HG03103 (cell line): Measurements from ENCODE around the gene UQCR10.

Experiments
- ATAC-seq: cut with Tn5 transposase; IDR thresholded peaks from one replicate; pipeline ENCODE4 v1.9.1; 2021; ENCODE audit warnings: low read depth; ENCODE audit not compliant: unreplicated experiment

The UQCR10 gene

DNA sequence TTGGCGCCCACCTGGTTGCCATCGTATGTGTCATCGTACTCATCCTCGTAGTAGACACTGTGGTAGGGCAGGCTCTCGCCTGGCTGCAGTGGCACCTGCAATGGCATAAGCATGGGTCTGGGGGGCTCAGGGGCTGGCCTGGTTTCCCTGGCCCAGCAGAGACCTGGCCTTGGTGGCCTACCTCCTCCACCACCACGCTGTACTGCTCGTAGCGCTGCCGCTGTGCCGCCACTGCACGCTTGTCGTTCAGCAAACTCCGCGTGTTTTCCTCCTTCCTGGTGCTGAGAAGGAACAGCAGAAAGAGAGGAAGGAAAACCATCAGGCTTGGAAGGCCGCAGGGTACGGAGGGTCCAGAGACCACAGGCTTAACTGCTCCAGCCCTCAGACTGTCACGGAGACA lies 26.2 kb downstream of the UQCR10 start:
- no peak for ATAC-seq

DNA sequence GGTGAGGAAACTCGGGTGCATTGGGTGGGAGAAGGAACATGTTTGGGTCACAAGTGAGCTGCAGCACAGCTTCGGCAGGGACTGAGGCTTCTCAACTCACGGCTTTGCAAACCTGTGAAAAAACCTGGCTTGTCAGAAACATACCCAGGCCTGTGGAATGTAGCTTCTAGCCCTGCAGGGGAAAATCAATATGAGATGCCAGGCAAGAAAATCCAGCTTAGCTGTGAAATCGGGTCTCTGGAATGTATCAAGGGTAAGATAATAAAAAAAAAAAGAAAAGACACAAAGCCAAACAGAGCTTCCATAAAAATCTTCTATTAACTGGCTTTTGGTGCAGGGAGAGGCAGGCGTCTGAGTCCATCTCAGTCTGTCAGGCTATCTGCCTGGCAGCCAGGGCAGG lies 28.5 kb downstream of the UQCR10 start:
- ATAC-seq: no peak

DNA sequence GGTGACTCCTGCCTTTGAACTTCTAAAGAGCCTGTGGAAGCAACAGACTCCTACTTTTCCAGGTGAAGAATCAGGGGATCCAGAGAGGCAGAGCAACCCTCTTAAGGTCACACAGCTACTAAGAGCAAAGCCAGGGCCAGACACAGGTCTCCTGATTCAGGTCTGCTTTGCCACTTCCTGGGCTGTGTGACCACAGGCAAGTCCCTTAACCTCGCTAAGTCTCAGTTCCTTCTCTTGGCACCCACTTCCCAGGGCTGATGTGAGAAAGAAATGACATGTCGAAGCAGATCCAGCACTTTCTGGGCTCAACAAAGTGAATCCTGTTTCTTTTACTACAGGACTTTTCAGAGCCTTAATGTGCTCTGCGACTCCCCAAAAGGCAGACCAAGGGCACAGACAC lies 30.2 kb downstream of the UQCR10 start:
- ATAC-seq: no peak

DNA sequence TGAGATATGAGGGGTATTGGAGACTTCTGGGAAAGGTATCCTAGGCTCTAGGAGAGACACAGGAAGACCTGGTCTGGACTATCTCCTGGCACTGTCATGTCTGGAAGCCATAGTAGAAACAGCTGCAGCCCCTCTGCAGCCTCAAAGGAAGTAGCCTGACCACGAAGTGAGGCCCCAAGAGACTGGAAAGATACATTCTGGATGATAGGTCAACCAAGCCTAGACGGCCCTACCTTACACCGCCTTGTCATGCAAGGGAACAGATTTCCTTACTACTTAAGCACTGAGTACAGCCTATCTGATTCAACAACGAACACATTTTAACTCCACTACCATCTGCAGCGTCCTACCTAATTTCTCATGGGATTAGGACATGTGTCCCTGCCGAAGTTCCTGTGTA lies 31.1 kb downstream of the UQCR10 start:
- no peak for ATAC-seq

DNA sequence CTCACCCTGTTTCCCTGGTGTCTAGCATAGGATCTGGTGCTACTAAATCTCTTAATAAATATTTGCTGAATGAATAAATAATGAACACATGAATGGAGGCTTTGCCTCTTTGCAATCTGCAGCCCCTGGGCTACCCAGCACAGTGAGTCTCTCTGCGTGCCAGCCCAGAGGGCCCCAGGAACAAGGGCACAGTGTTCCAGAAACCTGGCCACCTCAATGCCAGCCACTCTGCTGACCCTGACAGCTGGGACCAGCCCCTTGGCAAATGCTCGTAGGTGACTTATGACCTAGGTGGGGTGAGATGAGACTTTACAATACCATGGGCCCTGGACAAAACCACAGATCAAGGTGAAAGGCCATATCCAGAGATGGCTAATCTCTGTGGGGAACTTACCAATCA lies 31.6 kb downstream of the UQCR10 start:
- no peak for ATAC-seq

DNA sequence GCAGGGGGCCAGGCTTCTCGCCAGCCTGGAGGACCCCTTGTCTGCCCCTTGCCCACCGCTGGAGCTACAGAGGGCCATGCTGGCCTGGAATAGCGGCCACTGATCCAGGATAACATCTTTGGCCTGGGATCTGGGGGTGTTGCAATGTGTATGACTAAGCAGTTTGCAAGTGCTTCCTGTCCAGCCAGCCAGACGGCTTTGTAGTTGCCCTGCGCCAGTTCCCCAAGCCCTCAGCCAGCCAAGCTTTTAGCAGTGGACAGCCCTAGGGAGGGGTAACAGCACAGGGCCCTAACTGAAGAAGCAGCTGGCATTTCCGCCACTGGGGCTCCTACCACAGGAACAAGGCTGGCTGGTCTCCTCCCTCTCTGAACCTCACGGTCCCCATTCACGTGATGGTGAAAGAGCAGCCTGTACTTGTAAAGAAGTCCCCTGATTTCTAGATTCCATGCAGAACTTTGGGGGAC lies 32.1 kb downstream of the UQCR10 start:
- ATAC-seq: no peak

DNA sequence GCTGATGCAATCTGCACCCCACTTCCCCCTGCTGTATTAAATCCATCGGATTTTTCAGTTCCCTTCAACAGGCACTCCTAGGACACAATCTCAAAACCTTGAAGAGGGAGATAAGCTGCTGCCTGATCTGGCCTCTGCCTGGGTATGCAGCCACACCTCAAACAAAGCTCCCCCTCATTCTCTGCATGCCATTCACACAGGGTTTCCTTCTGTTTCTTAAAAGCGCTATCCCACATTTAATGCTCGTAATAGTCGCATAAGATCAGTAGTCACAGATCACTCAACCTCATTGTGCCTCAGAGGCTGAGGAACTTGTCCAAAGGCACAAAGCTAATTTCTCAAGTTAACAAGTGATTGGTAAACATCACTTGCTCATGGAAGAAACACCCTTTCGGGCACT lies 34.0 kb downstream of the UQCR10 start:
- no peak for ATAC-seq

DNA sequence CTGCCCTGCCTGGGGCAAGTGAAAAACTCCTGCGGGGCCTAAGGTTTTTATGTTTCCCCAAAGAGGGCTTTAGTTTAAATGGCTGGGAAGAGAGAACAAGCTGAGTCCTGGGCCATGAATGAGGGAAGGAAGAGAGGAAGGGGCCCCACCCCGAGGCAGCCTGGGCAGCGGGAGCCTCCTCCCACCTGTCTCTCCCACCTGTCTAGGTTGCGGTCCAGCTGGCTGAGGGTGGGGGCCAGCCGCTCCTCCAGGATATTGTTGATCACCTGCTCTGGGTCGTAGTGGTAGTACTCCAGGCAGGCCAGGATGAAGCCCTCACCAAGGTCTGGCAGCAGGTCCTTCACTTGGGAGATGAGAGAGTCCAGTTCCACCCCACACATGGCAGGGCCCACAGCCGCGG lies 34.6 kb downstream of the UQCR10 start:
- ATAC-seq: no peak

DNA sequence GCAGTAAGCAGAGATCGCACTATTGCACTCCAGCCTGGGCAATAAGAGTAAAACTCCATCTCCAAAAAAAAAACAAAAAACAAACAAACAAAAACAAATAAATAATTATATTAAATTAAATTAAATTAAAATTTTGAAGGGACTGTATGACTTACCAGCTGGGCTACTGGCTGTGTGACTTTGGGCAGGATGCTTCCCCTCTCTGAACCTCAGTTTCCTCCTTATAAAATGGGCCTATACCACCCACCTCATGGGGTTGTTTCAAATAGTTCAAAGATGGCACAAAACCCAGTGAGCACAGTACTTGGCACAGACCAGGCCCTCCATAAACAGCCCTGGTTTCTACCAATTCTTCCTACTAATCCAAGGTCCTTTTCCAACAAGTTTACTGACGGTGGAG lies 36.0 kb downstream of the UQCR10 start:
- no peak for ATAC-seq

DNA sequence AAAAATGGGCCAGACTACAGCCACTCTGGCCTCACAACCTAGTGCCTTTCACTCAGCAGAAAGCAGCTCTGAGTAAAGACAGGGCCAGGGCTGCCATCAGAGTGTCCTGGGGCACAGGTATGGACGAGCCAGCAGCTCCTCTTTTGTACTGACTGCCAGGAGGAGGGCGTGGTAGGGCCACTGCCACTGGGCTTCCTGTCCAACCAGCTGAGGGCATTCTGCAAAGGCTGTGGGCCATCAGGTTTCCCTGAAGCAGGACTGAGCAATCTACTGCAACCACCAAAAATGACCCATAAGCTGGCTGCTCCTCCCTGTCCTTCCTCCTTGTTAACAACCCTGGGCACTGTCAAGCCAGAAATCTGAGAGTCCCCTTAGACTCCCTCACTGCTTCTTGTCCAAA lies 37.8 kb downstream of the UQCR10 start:
- ATAC-seq: no peak

DNA sequence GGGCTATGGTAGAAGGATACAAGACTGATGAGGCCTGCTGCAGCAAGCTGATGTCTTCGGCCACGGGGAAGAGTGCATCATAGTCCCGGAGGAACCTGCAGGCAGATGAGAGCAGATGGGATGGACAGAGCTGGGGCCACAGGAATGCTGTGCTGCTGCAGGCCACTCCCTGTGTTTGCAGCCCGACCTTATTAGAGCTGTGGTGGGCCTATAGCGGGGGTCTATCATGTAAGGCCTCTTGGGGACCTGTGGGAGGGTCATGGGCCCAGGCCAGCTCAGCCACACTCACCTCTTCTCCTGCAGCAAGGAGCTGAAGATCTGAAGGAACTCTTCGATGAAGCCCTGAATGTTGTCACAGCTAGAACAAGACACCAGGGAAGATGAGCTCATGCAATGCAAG lies 39.0 kb downstream of the UQCR10 start:
- ATAC-seq: no peak

DNA sequence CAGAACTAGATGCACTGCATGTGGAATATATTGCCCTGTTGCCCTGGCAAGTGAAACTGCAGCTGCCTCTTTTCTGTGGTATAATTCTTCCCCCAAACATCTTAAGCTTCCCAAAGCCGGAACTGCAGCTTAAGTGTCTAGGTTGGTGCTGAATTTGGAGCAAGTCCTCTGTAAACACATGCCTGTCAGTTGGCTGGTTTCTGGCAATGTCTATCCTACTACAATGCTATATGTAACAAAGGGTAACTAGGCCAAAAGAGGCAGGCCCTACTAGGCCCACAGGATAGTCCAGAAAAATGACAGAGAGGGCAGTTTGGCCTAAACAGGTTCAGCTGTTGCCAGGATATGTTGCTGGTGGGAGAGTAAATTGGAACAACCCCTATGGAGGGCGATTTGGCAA lies 43.0 kb downstream of the UQCR10 start:
- ATAC-seq: no peak

DNA sequence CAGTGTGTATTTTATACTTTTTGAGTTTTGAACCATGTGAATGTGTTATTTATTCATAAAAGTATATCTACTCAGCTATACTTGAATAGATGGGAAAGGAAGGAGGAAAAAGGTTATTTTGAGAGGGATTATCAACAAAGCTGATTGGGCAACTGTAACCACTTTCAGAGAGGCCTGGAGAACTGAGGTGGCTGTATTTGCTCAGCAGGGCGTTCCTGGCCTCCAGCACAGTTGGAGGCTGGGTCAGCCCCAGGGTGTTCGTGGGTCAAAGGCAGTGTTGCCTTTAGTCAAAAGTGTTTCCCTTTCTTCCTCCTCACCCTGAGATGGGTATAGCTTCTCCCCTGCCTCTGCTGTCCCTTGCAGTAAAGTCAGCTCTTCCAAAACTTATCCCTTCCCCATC lies 44.2 kb downstream of the UQCR10 start:
- no peak for ATAC-seq

DNA sequence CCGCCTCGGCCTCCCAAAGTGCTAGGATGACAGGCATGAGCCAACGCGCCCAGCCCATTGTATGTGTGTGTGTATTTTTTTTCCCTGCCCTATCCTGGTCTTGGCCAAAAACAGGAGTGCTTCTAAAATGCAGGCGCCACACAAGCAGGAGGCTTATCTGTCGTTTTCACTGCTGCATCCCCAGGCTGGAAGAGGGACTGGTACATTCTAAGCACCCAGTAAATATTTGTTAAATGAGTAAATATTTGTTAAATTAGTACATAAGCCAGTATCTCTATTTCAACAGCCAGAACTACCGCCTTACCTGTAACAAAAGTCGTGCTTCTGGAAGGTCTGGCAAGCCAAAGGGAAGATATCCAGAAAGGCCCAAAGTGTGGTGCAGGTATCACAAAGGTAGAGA lies 46.0 kb downstream of the UQCR10 start:
- no peak for ATAC-seq

DNA sequence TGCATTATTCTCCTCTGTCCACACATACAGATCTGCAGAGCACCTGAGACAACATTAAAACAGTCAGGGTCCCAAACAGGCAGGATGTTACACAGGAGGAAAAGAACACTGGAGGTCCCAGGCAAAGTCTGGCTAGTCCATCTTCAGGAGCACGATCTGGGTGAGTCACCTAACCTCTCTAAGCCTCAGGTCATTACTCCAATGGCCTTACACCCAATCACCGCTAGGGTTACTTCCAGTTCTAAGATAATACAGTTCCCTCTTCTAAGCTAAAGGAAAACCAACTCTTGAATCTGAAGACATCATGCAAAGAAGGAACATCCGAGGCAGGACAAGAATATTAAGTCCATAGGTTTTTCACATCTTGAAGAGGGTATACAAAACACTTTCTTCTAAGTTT lies 46.4 kb downstream of the UQCR10 start:
- no peak for ATAC-seq

DNA sequence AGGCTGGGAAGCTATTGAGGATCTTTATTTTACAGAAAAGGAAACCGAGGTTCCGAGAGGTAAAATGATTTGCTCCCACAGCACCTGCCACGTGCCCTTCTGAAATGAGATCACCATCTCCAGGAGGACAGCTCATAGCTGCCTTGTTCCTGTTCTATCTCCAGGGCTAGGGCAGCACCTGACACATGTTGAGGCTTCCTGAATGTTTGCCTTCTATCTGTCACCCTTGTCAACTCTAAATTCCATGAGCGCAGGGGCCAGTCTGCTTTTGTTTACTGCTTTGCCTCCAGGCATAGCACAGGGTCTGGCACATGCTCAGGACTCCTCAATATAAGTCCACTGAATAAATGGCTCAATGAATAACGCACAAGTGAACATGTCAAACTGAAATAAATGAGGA lies 46.8 kb downstream of the UQCR10 start:
- no peak for ATAC-seq

DNA sequence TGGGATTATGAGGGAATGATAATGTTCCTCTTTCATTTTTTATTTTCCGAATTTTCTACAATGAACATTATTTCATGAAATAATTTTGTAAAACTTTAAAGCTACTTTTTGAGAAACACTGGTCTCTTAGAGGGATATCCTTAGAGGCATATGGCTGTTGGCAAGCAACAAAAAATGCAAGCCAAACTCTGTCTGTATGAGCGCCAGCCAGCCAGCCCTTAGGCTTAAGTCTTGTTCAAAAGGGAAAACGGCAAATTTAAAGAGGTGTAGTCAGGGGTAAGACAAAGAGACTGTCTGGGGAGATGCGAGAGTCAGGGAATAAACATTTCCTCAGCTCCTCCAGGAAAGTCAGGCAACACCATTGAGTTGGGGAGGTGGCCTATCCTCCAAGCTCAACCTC lies 48.4 kb downstream of the UQCR10 start:
- no peak for ATAC-seq

DNA sequence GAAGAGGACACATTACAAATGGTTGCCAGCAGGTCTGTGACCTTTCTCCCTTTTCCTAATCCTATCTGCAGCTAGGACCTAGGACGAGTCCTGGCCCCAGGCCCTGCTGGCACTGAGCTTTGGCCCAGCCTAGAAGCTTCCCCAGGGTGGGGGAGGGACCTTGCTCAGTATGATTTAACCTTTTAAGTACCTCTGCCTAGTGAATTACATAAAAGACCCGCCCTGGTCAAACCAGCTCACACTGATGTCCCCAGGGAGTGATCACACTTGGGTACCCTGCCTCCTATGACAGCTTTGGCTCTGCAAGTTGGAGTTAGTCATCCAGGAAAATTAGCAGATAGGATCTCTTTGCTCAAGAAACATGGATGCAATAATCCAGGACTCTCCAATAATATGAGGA lies 49.0 kb downstream of the UQCR10 start:
- ATAC-seq: no peak

DNA sequence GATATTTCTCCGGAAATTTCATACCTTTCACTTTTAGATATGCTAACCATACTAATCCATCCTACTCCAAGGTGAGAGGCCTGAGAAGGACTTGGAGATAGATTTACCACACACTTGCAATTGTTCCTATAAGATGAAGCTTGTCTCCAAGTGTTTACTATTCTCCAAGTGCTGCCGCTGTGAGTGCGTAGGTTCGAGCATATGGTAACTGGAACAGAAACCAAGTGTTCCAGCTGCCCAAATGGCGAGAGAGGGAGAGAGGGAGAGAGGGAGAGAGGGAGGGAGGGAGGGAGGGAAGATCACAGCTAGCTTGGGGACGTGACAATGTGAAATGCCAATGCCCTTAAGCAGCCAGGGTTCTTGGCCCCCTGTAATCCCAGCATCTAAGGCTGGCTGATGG lies 49.4 kb downstream of the UQCR10 start:
- no peak for ATAC-seq

DNA sequence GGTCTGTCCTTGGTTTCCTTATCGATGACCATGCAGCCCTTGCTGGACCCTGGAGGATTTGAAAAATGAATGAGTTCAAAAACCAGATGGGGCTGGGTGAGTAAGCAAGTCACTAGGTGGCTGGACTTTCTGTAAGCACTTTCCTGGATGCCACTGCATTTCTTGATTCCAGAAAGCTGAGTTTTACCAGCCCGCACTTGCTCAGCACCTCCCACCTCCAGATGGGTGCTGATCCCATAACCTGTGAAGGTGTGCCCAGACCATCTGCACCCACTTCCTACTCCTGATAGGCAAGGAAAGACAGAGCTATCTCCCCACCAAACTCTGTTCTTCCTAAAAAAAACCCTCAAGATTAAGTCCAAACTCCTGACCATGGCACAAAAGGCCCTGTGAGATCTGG lies 49.8 kb downstream of the UQCR10 start:
- no peak for ATAC-seq

DNA sequence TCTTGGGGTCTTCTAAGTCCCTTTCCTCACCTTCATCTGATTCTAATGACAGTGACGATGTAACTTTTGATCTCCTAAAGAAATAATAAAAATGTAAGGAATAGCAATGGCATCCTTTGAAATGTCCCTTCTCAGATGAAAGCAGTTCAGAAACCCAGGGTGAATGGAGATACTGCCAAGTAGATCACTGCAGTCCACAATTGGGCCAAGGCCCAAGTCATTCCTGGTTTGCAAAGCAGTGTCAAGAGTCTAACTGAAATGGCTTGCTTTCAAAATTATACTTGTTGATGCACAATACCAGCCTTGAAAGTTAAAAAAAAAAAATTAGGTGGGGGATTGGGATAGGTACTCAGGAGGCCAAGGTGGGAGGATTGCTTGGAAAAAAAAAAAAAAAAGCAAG lies 50.6 kb downstream of the UQCR10 start:
- ATAC-seq: no peak

DNA sequence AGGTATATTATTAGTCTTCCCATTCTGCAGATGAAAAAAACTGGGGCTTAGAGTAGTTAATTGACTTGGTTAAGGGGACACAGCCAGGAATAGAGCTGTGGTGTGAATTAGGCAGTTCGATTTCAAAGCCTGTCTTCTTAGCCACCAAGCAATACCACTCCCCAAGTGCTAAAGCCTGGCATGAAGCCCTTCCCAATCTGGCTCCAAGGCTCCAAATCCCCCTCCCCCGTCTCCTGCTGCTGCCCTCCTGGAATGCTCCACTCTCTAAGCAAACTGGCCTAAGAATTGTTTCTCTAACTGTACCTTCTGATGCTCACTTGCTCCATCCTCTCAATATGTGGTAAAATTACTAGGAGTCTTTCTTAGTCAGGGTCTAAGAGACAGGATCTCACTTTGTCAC lies 52.3 kb downstream of the UQCR10 start:
- ATAC-seq: no peak
